Heart right ventricle (tissue), 16 donors: ENCODE data around the gene SFMBT2. TPM values are rescaled to one million over a fixed set of nuclear protein-coding genes. Genes with fewer than 3 reads are reported as not detected.

Experiments
- ATAC-seq, 8 donors: fragments of 200-7000 bp; cut with Tn5 transposase; one replicate each; pipeline ENCODE4 v1.9.1; 2020; ENCODE audit warnings: mild to moderate bottlenecking in 8 of 8, moderate library complexity in 8 of 8, moderate number of reproducible peaks in 1 of 8
- DNase-seq, 2 donors: peaks; one replicate each; pipeline ENCODE4 v3.0.0-alpha.2; 2020
- H3K27ac ChIP-seq, 10 donors: fragments of 200-600 bp; sonication (generic) in 2 of 10; one replicate each; pipeline versions ENCODE4 v1.5.0 to v1.8.0; 2020 to 2022; ENCODE audit warnings: mild to moderate bottlenecking in 3 of 10
- H3K27me3 ChIP-seq, 7 donors: fragments of 200-600 bp; one replicate each; pipeline ENCODE4 v1.8.0; 2021 to 2022; ENCODE audit warnings: mild to moderate bottlenecking in 2 of 7
- H3K36me3 ChIP-seq, 9 donors: fragments of 200-600 bp; sonication (generic) in 1 of 9; one replicate each; pipeline versions ENCODE4 v1.5.0 to v1.8.0; 2020 to 2022; ENCODE audit warnings: mild to moderate bottlenecking in 2 of 9
- H3K4me1 ChIP-seq, 9 donors: fragments of 200-600 bp; sonication (generic) in 1 of 9; one replicate each; pipeline versions ENCODE4 v1.5.0 to v1.8.0; 2020 to 2022; ENCODE audit warnings: mild to moderate bottlenecking in 4 of 9
- H3K4me3 ChIP-seq, 10 donors: fragments of 200-600 bp; sonication (generic) in 2 of 10; one replicate each; pipeline versions ENCODE4 v1.5.0 to v1.8.0; 2020 to 2022; ENCODE audit warnings: mild to moderate bottlenecking in 7 of 10, moderate library complexity in 2 of 10
- H3K9me3 ChIP-seq, 11 donors: fragments of 200-600 bp in 10 of 11; sonication (generic) in 2 of 11; one replicate each; pipeline versions ENCODE4 v1.5.0 to v1.8.0; 2013 to 2022; ENCODE audit warnings: mild to moderate bottlenecking in 2 of 11, control low read depth in 1 of 11, moderate library complexity in 1 of 11
- CTCF ChIP-seq, 9 donors: fragments of 200-600 bp; sonication (generic) in 2 of 9; IDR thresholded peaks; one replicate each; pipeline versions ENCODE4 v1.5.0 to v1.8.0; 2021 to 2022; ENCODE audit warnings: antibody characterized with exemption in 9 of 9, mild to moderate bottlenecking in 5 of 9, moderate library complexity in 1 of 9
- WGBS, 2 donors: extraction: QIAGEN DNeasy Blood & Tissue Kit; methylation state at CpG; one replicate each; pipeline ENCODE4 v1.1.7; 2013; ENCODE audit warnings: inconsistent platforms in 1 of 2; 5-methylcytosine and 5-hydroxymethylcytosine counted together
- intact Hi-C, 10 donors: fragments of 100-400 bp; cut with DNase I; formaldehyde crosslinking; loops; one replicate each; pipeline versions ENCODE4 v1.11.1 to v1.14.2; 2022
- polyA plus RNA-seq, 2 donors: library from polyadenylated mRNA; stranded (reverse); fragments of 200-250 nt; gene quantifications; one replicate each; pipeline ENCODE4 v1.2.3, GENCODE V29; 2013
- total RNA-seq, 10 donors: library from RNA; stranded (reverse); fragmentation: NEBNext Ultra II Directional in 3 of 10; extraction: Animal tissue kit (Norgen Biotek cat#: 25700) in 3 of 10; gene quantifications; one replicate each; pipeline versions ENCODE4 v1.2.1 to v1.2.4, GENCODE V29; 2021 to 2023
- donor health status: Arrhythmogenic right ventricular cardiomyopathy.
- donor health status: ischemic (EF 13 %, LVEDD 7.1; RV severe dilation, severe dysfunction).
- donor health status: healthy with polysubstance abuse.
- donor health status: DM: no; HTN: yes; CAD: no.
- donor health status: DM: no; HTN: no; CAD: no.
- donor health status: ischemic (EF 25% LVEDD 6.9; RV normal size, moderate dysfunction).
- donor health status: ischemic (EF 25% LVEDD 5.7; RV mildly dilated, moderate dysfunction).
- donor health status: healthy.
- donor health status: DM: yes; HTN: yes; CAD: no.
- donor health status: Ischemic cardiomyopathy.
- donor health status: ischemic (EF 35%, LVEDD 5.7; RV mildly dilated, moderate dysfunction).
- donor health status: nonischemic (EF 11% LVEDD 7.7; RV severe dilation, severe dysfunction).
- donor health status: DM: yes; HTN: yes; CAD: no.
- donor health status: PGD.
- donor health status: ischemic (EF 29% LVEDD 5.4; RV normal size, mild dysfunction).
- donor health status: nonischemic (EF 23%, LVEDD 6.1; RV moderate dilation, normal function).

SFMBT2 gene
- total and polyA plus RNA-seq, 12 donors = 4.1 to 14.2 (median 10.0) TPM

GRCh38 chr10:7320072-7320471 is 90.8 kb downstream of the SFMBT2 start:
- 85 to 89% methylated on average over 7 of the region's 7 CpGs for WGBS, 2 donors
- DNase-seq = no peak
- Histone ChIP-seq H3K27ac (no peak overlapping the region), H3K4me3 (no peak overlapping the region), H3K36me3 (no peaks in the 10 kb centered on the region), H3K4me1 (peaks cover 0 to 29% (median 24%) of the 10 kb centered on the region in 9 donors), H3K27me3 (no peaks in the 10 kb centered on the region), H3K9me3 (peaks cover 0 to 4% (median 0%) of the 10 kb centered on the region in 11 donors)
- intact Hi-C loops = no loop called here
- peak in 1 of 8 donors; percentile 37 for ATAC-seq
- TF ChIP-seq CTCF (IDR thresholded peaks at IDR 0.05) = no peak

- intact Hi-C loops = loop anchor here in 1 of 10 donors (10.0 kb wide), 1 partner anchor 55 kb away; no protein-coding TSS in a partner anchor
- peaks cover 0 to 31% (median 24%) of the 10 kb centered on the region in 9 donors for H3K4me1 ChIP-seq
- TF ChIP-seq CTCF (IDR thresholded peaks at IDR 0.05) = no peak
- H3K27ac ChIP-seq = no peak overlapping the region
- H3K9me3 ChIP-seq = peaks cover 0 to 4% (median 0%) of the 10 kb centered on the region in 11 donors
- ATAC-seq = no peak
- H3K4me3 ChIP-seq = no peak overlapping the region
- no peaks in the 10 kb centered on the region for H3K27me3 ChIP-seq
- H3K36me3 ChIP-seq = no peaks in the 10 kb centered on the region
- DNase-seq = no peak
Measured at GRCh38 chr10:7319632-7320031, 91.2 kb downstream of the SFMBT2 start.

- no peak for DNase-seq
- TF ChIP-seq CTCF (IDR thresholded peaks at IDR 0.05) = no peak
- peaks cover 0 to 31% (median 24%) of the 10 kb centered on the region in 9 donors for H3K4me1 ChIP-seq
- H3K36me3 ChIP-seq = no peaks in the 10 kb centered on the region
- intact Hi-C loops = loop anchor here in 1 of 10 donors (10.0 kb wide), 1 partner anchor 54 kb away; no protein-coding TSS in a partner anchor
- peak overlapping the region in 1 of 10 donors; percentile 3 for H3K4me3 ChIP-seq
- H3K27ac ChIP-seq = peak overlapping the region in 2 of 10 donors; percentile 0 to 8
- H3K9me3 ChIP-seq = peaks cover 0 to 4% (median 0%) of the 10 kb centered on the region in 11 donors
- ATAC-seq = peak in 6 of 8 donors; percentile 47 to 65 (median 61)
- no peaks in the 10 kb centered on the region for H3K27me3 ChIP-seq
- WGBS, 2 donors = 20 to 23% methylated on average over 9 of the region's 9 CpGs
Measured at GRCh38 chr10:7318836-7319235, 92.0 kb downstream of the SFMBT2 start.

- Histone ChIP-seq H3K27me3 (no peaks in the 10 kb centered on the region), H3K27ac (peak overlapping the region in 2 of 10 donors; percentile 0 to 8), H3K4me1 (peaks cover 0 to 31% (median 24%) of the 10 kb centered on the region in 9 donors), H3K4me3 (no peak overlapping the region), H3K9me3 (peaks cover 0 to 4% (median 0%) of the 10 kb centered on the region in 11 donors), H3K36me3 (peaks cover 0 to 5% (median 0%) of the 10 kb centered on the region in 9 donors)
- no peak for ATAC-seq
- 79 to 81% methylated on average over 4 of the region's 4 CpGs for WGBS, 2 donors
- intact Hi-C loops = loop anchor here in 1 of 10 donors (10.0 kb wide), 1 partner anchor 53 kb away; no protein-coding TSS in a partner anchor
- TF ChIP-seq CTCF (IDR thresholded peaks at IDR 0.05) = no peak
- no peak for DNase-seq
Measured at GRCh38 chr10:7317786-7318446, 92.9 kb downstream of the SFMBT2 start.
